GM21381 (cell line): ENCODE measurements around the gene PAN3.
"Not testable (repeated sequence)": the region's sequence is repeated elsewhere in the genome, so short reads cannot be mapped to it uniquely, and the experiment has no call there.

Experiments used
- ATAC-seq: cut with Tn5 transposase; IDR thresholded peaks from one replicate; pipeline ENCODE4 v1.9.1; 2021; ENCODE audit warnings: mild to moderate bottlenecking, moderate library complexity; ENCODE audit not compliant: unreplicated experiment

PAN3 gene

DNA sequence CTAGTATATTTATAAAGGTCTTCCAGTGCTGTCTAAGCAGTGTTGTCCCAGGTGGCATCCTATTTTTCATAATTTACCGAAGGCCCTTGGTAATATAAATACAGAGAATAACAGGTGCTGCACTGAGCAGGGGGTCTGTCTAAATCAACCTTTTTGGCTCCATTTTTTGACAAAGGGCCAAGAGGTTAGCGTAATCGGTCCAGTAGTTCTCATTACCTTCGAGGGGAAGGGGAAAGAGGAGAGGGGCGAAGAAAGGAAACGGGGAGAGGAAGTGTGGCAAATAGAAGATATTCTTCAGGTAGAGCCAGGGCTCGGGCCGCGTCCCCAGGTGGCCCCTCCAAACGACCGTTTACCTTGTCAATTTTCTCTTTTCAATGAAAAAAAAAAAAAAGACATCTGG lies 749 bp upstream of the PAN3 start:
- no peak for ATAC-seq

DNA sequence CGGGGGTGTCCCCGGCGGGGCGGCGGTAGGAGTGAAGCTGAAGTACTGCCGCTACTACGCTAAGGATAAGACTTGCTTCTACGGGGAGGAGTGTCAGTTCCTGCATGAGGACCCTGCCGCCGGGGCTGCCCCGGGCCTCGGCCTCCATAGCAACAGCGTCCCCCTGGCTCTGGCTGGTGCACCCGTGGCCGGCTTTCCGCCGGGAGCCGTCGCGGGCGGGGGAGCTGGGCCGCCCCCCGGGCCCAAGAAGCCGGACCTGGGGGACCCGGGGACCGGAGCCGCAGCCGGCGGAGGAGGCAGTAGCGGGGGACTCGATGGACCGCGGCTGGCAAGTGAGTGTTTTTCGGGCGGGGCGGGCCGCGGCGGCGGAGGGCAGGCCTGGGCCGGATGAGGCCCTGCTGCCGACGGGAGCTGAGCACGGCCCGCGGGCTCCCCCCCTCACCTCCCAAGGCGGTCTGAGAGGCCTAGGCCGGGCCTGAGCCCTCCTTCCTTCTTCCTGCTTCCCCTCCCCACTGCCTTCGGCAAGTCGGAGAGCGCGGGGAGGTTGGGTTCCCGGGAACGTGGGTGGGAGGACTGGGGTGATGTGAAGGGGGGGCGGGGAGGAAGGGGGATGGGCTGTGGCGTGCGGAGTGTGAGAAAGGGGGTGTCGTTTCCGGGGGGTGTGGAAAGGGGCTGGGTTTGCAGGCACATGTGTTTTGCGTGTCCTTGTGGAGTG lies 568 bp downstream of the PAN3 start:
- ATAC-seq: peak; percentile 47

DNA sequence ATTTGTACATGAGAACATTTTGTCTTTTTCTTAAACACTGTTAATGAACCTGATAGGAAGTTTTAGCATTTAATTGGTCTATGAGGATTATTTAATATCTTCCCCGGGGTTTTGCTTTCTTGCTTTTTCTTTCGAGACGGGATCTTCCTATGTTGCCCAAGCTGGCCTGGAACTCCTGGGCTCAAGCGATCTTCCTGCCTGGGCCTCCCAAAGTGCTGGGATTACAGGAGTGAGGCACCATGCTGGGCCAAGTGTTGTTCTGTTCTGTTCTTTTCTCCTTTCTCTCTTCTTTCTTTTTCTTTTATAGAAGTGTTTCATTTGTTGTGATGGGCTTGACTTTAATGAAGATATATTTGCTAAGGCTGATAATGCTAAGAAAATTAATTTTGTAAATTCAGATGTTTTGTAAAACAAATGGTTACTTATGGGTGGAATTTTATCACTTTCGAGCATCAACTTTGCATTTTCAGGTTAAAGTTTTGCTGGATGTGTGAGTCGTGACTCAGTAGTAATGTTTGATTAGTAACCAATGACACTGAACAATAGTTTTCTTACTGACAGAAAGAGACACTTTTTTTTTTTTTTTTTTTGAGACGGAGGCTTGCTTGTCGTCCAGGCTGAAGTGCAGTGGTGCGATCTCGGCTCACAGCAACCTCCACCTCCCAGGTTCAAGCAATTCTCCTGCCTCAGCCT lies 2.2 kb downstream of the PAN3 start:
- ATAC-seq: no peak

DNA sequence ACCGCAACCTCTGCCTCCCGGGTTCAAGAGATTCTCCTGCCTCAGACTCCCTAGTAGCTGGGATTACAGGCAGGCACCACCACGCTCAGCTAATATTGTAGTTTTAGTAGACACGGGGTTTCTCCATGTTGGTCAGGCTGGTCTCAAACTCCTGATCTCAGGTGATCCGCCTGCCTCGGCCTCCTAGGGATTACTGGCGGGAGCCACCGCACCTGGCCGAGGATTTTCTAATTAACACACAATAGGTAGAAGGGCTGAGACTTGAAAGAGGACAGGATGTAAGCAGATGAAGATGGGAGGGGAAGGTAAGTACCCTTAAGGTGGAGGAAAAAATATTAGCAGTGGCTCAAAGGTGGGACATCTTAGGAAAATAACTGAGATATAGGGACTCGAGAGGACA lies 3.2 kb downstream of the PAN3 start:
- not testable (repeated sequence) for ATAC-seq

DNA sequence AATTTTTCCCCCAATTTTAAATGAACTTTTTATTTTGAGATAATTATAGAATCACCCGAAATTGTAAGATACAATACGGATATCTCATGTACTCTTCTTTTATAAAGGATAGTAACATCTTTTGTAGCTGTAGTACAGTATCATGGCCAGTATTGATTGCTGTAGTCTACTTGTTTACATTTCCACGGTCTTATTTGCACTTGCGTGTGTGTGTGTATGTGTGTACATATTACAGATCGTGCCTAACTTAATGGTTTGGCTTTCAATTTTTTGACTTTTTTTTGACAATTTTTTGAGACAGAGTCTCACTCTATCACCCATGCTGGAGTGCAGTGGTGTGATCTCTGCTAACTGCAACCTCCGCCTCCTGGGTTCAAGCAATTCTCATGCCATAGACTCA lies 6.7 kb downstream of the PAN3 start:
- no peak for ATAC-seq

DNA sequence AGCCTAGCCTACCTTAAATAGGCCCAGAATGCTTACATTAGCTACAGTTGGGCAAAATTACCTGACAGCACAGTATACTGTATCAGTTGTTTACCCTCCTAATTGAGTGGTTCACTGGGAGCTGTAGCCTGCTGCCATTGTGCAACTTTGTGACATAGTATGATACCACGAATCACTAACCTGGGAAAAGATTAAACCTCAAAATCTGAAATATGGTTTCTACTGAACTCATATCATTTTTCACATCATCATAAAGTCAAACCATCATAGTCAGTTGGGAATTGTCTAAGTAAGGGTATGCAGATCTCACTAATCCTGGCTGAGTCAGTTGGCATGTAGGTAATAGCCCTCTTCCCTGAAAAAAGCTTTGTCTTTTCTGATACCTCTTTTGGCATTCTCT lies 9.2 kb downstream of the PAN3 start:
- no peak for ATAC-seq

DNA sequence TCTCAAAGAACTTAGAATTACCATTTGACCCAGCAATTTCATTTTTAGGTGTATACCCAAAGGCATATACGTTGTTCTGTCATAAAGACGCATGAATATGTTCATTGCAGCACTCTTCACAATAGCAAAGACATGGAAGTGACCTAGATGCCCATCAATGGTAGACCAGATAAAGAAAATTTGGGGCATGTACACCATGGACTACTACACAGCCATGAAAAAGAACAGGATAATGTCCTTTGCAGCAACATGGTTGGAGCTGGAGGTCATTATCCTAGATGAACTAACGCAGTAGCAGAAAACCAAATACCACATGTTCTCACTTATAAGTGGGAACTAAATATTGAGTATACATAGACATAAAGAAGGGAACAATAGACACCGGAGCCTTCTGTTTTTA lies 20.7 kb downstream of the PAN3 start:
- ATAC-seq: no peak

DNA sequence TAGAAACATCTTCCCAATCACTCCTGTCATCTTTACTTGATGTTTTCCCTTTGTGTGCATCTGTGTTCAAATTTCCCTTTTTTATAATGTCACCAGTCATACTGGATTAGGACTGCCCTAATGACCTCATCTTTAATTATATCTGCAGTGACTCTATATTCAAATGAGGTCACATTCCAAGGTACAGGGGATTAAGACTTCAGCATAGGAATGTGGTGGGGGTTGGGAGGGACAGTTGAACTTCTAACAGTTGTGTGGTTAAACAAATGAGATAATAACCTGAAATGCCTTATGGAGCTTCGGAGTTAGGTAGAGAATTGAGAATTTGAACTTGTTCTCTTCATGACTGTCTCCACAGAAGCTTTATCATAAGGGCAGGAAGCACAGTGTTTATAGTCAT lies 23.0 kb downstream of the PAN3 start:
- no peak for ATAC-seq

DNA sequence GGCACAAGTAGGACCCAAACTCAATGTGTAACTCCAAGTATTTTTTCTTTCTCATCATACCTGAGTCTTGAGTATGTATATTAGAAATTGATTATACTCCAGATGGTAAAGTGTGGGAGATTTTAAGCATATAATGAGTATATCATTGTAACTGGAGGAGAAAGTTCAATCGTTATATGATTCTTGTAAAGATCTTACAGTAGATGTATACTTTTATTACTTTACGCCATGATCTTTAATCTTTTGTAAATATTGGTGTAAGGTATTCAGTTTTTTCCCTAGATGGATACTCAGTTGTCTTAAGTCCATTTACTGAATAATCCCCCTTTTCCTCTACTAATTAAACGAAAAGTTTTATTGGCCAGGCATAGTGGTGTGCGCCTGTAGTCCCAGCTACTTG lies 25.2 kb downstream of the PAN3 start:
- no peak for ATAC-seq

DNA sequence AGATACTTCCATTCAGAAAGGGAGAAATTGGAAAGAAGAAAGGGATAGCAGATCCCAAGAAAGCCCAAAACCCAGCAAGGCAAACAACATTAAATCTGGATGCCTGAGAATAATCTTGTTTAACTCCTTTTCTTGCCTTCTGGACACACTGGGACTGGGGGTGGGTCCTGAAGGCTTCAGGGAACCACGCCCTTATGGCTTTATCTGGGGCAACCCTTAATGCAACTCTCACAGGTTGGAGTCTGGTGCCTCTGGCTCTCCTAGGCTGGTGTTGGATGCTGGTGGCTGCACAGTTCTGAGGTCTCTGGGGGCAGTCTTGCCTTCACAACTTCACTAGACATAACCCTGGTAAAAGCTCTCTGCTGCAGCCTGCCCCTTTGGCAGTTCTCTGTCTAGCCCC lies 27.9 kb downstream of the PAN3 start:
- no peak for ATAC-seq

DNA sequence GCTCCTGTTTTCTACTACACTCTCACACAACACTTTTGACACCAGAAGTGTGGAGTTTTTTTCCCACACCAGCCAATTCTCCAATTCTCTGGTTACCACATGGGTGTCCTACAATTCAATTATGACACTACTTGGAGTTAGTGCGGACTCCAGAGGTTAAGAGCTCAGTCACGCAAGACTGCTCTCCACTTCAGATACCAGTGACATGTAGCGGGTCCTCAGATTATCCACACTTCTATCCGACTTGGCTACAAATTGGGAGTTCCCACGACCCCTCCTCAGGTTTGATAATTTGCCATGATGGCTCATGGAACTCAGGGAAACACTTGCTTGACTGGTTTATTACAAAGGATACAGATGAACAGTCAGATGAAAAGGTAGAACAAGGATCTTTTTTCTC lies 32.9 kb downstream of the PAN3 start:
- no peak for ATAC-seq

DNA sequence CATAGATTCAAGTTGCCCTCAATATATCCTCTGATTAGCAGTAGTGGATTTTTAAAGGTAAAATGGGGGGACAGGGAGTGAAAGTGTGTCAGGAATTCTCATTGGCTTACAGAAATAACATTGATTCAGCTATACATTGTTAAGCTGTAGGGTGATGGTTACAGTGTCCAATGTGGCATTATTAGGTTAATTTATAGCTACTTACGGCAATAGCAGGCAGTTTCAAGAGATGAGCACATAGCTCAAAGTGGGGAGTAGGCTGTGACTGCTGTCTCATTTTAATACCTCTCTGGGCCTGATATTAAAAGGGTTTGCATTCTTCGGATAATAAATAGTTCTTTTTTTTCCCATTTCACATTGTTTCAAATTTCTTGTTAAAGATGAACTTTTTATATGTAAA lies 34.6 kb downstream of the PAN3 start:
- no peak for ATAC-seq

DNA sequence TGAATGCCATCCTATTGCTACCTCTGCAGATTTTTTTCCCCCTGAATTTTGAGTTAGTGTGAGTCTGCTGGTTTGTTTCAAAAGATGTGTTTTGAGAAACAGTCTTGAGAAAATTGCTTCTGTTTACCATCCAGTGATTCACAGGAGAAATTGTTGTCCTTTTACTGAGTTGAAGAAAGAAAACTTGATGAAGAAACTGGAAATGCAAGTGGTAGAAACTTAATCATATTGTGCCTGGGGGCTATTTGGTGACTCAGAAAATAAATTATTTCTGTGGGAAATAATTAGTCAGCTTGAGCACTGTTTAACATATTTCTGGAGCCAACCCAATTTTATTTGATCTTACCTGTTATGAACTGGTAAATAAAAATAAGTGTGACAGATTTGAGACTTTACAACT lies 35.4 kb downstream of the PAN3 start:
- no peak for ATAC-seq

DNA sequence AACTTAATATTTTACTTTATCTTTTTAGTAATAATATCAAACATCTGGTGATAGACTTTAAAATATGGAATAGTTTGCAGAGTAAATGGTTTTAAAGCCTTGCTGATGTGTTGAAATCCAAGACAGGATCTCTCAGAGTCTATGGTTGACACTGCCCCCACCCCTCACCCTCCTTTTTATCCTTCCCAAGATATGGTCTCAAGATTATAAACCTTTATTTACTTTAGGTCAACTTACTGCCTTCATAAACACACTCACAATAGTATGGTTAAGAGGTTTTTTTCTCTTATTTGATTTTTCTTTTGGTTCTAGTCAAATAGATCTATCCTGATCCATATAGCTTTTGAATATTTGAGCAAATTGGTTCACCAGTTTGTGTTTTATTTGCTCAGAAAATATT lies 39.0 kb downstream of the PAN3 start:
- no peak for ATAC-seq

DNA sequence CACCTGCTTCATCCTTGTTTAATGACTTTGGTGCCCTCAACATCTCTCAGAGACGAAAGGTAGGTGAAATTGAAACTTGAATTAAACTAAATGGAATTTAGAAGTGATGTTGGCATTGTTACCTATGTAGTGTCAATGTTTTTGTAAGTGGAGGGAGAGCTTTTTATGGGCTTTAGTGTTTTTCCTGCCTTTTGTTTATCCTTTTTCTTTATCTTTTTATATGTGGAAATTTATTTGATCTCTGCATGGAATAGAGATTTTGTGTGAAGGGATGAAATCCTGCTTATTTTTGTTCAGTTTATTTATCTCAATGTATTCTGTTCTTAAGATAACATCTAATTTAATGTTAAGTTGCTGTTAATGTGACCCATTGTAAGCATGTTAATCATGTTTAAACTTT lies 39.5 kb downstream of the PAN3 start:
- ATAC-seq: no peak

DNA sequence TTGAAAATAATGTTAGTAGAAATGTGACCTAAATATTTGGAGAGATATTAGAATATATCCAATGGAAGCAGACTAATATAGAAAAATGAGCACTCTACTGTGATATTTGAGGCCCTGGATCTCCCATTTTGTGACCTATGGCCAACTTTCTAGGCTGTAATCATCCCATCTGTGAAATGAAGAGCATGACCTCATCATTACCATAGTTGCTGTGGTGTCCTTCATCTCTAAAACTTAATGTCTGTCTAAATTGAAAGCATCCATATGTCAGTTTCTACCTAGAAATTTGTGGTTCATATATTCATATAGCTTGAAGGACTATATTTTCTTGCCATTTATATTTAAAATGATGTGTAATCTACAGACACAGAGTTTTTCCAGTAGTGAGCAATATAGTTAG lies 41.6 kb downstream of the PAN3 start:
- ATAC-seq: no peak

DNA sequence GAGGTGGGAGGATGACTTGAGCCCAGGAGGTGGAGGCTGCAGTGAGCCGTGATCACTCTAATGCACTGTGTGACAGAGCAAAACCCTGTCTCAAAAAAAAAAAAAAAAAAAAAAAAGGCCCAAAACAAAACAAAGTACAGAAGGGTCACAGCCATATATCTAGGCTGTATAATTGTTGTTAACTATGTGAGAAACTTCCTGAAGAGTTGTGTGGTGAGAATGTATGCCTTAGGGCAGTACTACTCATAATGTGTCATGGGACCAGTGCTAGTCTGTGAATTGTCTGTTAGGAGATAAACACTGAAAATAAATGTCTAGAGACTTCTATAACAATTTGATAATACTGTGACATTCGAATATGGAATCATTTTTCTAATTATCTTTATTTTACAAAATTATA lies 43.1 kb downstream of the PAN3 start:
- no peak for ATAC-seq

DNA sequence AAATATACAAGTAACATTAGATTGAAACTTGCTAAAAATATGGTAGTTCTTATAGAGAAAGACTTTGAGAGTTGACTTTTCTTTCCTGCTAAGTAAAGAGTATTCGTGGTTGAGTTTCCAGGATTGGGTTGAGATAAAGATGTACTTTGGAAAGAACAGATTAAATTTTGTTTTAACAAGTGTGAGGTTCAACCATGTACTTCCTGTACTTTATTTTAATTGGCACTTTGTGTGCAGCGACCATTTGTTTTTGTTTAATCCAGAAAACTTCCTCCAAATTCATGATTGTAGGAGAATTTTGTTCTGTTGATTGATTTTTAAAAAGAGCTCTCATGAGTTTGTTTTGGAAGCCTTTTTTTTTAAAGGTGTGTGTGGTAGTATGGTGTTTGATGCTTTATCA lies 46.9 kb downstream of the PAN3 start:
- ATAC-seq: no peak

DNA sequence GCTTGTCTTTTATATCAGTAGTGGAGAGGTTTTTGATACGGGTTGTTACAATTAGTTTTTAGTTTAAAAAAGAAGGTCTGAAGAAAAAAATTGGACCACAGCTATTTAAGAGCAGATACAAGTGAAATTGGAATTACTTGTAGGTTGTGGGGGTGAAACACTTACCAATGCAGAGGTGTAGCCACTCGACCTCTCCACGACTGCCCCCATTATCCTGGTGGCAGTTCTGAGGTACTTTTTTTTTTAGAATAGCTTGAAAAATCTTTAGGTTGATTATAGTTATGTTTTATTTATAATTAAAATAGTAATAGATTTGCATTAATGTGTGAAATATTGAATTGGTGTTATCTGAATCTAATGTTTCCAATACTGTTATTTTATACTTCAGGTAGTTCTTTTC lies 60.7 kb downstream of the PAN3 start:
- ATAC-seq: no peak

DNA sequence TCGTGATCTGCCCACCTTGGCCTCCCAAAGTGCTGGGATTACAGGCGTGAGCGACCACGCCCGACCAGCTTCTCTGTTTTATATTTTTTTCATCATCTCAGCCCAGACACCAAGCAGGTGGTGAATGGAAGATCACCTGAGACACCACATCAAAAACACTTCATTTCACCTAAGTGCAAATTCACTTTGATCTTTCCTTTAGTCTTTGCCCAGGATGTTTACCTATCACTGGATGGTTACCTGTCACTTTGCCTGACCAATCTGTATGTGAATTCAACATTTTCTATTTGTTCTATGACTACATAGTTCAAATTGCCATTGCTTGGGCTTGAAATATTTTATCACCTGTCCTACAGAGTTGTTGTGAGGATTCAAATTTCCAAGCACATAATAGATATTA lies 65.7 kb downstream of the PAN3 start:
- no peak for ATAC-seq

DNA sequence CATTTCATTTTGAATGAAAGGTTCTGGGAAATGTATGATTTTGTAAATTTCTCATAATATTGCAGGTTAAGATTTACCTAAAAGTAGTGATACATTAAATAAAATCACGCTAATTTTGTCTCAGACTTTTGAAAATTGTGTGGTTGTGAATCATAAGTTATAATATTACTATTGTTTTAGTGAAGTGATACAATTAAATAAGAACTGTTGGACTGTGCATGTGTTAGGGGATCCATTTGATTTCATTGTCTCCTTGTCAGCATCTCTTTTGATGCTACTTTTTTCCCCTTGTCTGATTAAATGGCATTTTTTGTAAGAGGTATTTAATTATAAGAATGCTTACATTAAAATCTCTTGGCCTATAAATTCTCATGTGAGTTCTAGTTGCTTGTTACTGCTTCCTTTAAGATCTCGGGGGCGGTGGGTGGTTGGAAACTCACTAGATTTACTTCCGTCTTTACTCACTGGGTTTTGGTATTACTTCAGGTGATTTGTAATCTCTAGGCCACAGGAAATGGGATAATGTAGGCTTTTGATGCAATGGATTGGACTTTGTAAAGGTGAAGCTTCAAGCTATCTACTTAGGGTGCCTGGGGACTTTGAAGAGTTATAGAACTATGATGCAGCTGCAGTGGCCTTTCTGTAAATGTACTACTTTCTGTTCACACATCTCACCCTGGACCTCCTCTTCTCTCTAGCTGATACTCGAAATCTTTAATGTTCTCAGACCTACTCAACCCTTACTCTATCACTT lies 66.5 kb downstream of the PAN3 start:
- no peak for ATAC-seq

DNA sequence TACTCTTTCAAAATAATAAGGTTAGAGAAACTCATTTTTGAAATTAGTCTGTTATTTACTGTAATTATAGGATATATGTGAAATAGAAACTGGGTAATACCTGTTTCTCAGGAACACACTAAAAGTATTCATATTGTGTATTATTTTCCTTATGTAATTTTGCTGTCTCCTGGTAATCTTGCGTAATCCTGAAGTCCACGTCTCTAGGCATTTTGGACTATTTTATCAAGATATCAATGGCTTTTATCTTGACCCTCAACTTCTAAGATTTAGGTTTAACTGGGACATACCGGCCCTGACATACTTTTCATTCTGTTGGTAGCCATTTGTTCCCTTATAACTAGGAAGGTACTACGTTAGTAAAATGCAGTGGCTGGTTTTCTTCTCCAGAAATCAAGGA lies 80.3 kb downstream of the PAN3 start:
- ATAC-seq: no peak
